ENCODE data around the gene CTDSPL2.

- TF ChIP-seq POLR2AphosphoS5 (IDR thresholded peaks at IDR 0.05), result no peak
- TF ChIP-seq CTCF (IDR thresholded peaks at IDR 0.05 in 8 of 11, conservative IDR thresholded peaks at IDR 0.05 in 3 of 11), result no peak
- TF ChIP-seq POLR2A (IDR thresholded peaks at IDR 0.05), result no peak
Observed at GRCh38 chr15:44414001-44414400, 13.4 kb upstream of the CTDSPL2 start.
